HPDE6-E6E7 (cell line): ENCODE measurements around the gene HAGH.

Experiments
- DNase-seq: peaks from one replicate; pipeline ENCODE4 v3.0.0; 2011; ENCODE audit warnings: missing footprints; ENCODE audit errors: extremely low spot score

Gene HAGH

GRCh38 chr16:1762196-1762878 is 64.3 kb downstream of the HAGH start:
- no peak for DNase-seq

GRCh38 chr16:1761751-1762150 is 64.9 kb downstream of the HAGH start:
- no peak for DNase-seq

- no peak for DNase-seq
These were observed 65.7 kb downstream of the HAGH start for GRCh38 chr16:1760911-1761310.

- no peak for DNase-seq
These were observed 67.1 kb downstream of the HAGH start for GRCh38 chr16:1759511-1759910.

GRCh38 chr16:1758923-1759322 is 67.7 kb downstream of the HAGH start:
- DNase-seq = no peak

- no peak for DNase-seq
These were observed 68.7 kb downstream of the HAGH start for GRCh38 chr16:1757714-1758461.
